ENCODE measurements around the gene CSPG4. TPM values are rescaled to one million over a fixed set of nuclear protein-coding genes. Genes with fewer than 3 reads are reported as not detected.
"Not testable (repeated sequence)": the region's sequence is repeated elsewhere in the genome, so short reads cannot be mapped to it uniquely, and the experiment has no call there.

CSPG4 gene
- total and polyA plus RNA-seq, 2 of the 4 experiments (the other 2 are of a cell fraction): 12.4 to 28.4 TPM

GRCh38 chr15:75697974-75698747 lies 14.5 kb downstream of the CSPG4 start:
- H4K8ac ChIP-seq (ENCODE audit: low read depth in 2 of 2, low read length in 2 of 2); H3K4me2 ChIP-seq (ENCODE audit: low read depth, low read length); H3K56ac ChIP-seq (ENCODE audit: extremely low read depth, insufficient read depth, low read length); H3K18ac ChIP-seq (ENCODE audit: low read depth, low read length); H4K5ac ChIP-seq (ENCODE audit: low read depth, low read length); H3K4ac ChIP-seq (ENCODE audit: low read depth, low read length); H2AFZ ChIP-seq (replicated peaks; ENCODE audit: low read length, poor library complexity); H3K14ac ChIP-seq (replicated peaks; ENCODE audit: low read depth, low read length); dilution Hi-C loops (cut with HindIII; ENCODE audit: low sequenced_read_pairs, unreplicated experiment); H3K9me3 ChIP-seq (ENCODE audit: control insufficient read depth, insufficient read depth, low read length); H3K9me1 ChIP-seq (ENCODE audit: insufficient read depth, low read length); H2AK9ac ChIP-seq (replicated peaks; ENCODE audit: low read depth, low read length, poor library complexity); H3K4me3 ChIP-seq (ENCODE audit: insufficient read depth, low read depth, low read length); BruUV-seq (replicated peaks); H3K27ac ChIP-seq (ENCODE audit: insufficient read depth, low read length); H3K27me3 ChIP-seq (ENCODE audit: control insufficient read depth, insufficient read depth, low read length); H2BK20ac ChIP-seq (ENCODE audit: low read depth, low read length); H3K23ac ChIP-seq (ENCODE audit: low read depth, low read length); H3K9ac ChIP-seq (ENCODE audit: low read depth, low read length); in situ Hi-C loops (cut with MboI; ENCODE audit: low sequenced_read_pairs); H2BK15ac ChIP-seq (ENCODE audit: low read depth, low read length); ATAC-seq (ENCODE audit: low read depth); CTCF ChIA-PET; DNase-seq; H4K91ac ChIP-seq (ENCODE audit: insufficient read depth, low read depth, low read length); H2BK120ac ChIP-seq (ENCODE audit: low read depth, low read length); H3K36me3 ChIP-seq (ENCODE audit: control insufficient read depth, insufficient read depth, low read length); H2BK5ac ChIP-seq (ENCODE audit: low read depth, low read length, poor library complexity, severe bottlenecking); intact Hi-C loops (cut with micrococcal nuclease); POLR2A ChIA-PET (ENCODE audit: unreplicated experiment): not testable (repeated sequence)
- WGBS, 2 experiments (ENCODE audit: extremely low coverage in 2 of 2, insufficient read length in 1 of 2): no CpG with 5 or more reads among the region's 21 CpGs
- Histone ChIP-seq H3K79me1 (ENCODE audit: low read depth in 1 of 2, low read length in 2 of 2) (peaks cover 6 to 61% of the 10 kb centered on the region in 2 experiments; a peak in 2 of 4 replicates), H2AK5ac (ENCODE audit: low read depth, low read length) (0 out of 2 replicates have a peak overlapping the region, but pooled peaks have one; percentile 25), H4K20me1 (ENCODE audit: insufficient read depth, low read length) (peaks cover 13% of the 10 kb centered on the region; the same call in 1 of the 2 replicates), H3K4me1 (ENCODE audit: control insufficient read depth, insufficient read depth, low read length) (peaks cover 37% of the 10 kb centered on the region)

Data from IMR-90 (cell line).